Psoas muscle (tissue), 8 donors: ENCODE measurements around the gene TMEM150B. TPM values are rescaled to one million over a fixed set of nuclear protein-coding genes. Genes with fewer than 3 reads are reported as not detected.

Experiments
- ATAC-seq, 4 donors: fragments of 200-7000 bp; cut with Tn5 transposase; one replicate each; pipeline ENCODE4 v1.9.1; 2020; ENCODE audit warnings: moderate library complexity in 3 of 4, mild to moderate bottlenecking in 2 of 4
- DNase-seq, 2 donors: peaks; one replicate each; pipeline ENCODE4 v3.0.0-alpha.2; 2020
- H3K27ac ChIP-seq: fragments of 200-600 bp; one replicate; pipeline ENCODE4 v1.8.0; 2022
- H3K27me3 ChIP-seq, 3 donors: fragments of 200-600 bp in 1 of 3; one replicate each; pipeline versions ENCODE4 v1.6.1 to v1.8.0; 2013 to 2022; ENCODE audit warnings: low read length in 2 of 3, mild to moderate bottlenecking in 2 of 3, moderate library complexity in 1 of 3; ENCODE audit not compliant: insufficient read depth in 3 of 3
- H3K36me3 ChIP-seq, 2 donors: fragments of 200-600 bp in 1 of 2; one replicate each; pipeline versions ENCODE4 v1.6.1 to v1.8.0; 2013 to 2022; ENCODE audit warnings: low read depth in 1 of 2, mild to moderate bottlenecking in 1 of 2, moderate library complexity in 1 of 2; ENCODE audit not compliant: insufficient read depth in 1 of 2
- H3K4me1 ChIP-seq: fragments of 200-600 bp; one replicate; pipeline ENCODE4 v1.8.0; 2022
- H3K4me3 ChIP-seq: fragments of 200-600 bp; one replicate; pipeline ENCODE4 v1.8.0; 2022; ENCODE audit warnings: mild to moderate bottlenecking
- H3K9me3 ChIP-seq: fragments of 200-600 bp; one replicate; pipeline ENCODE4 v1.8.0; 2022
- CTCF ChIP-seq: fragments of 200-600 bp; IDR thresholded peaks from one replicate; pipeline ENCODE4 v1.8.0; 2022; ENCODE audit warnings: antibody characterized with exemption
- WGBS, 3 donors: extraction: QIAGEN DNeasy Blood & Tissue Kit; methylation state at CpG; one replicate each; pipeline versions ENCODE4 v1.1.6 to v1.1.7; 2013; 5-methylcytosine and 5-hydroxymethylcytosine counted together
- intact Hi-C, 2 donors: fragments of 100-400 bp; cut with DNase I; formaldehyde crosslinking; loops; one replicate each; pipeline versions ENCODE4 v1.11.0 to v1.14.2; 2022
- long read RNA-seq, 2 donors: library from polyadenylated mRNA; unstranded; transcript quantifications; one replicate each; pipeline ENCODE4 v2.0.0, GENCODE V29; 2021
- polyA plus RNA-seq, 3 donors: library from polyadenylated mRNA; stranded (reverse); fragments of 200-250 nt; gene quantifications; one replicate each; pipeline ENCODE4 v1.2.3, GENCODE V29; 2013
- total RNA-seq, 4 donors: library from RNA; stranded (reverse); fragmentation: NEBNext Ultra II Directional in 2 of 4; extraction: Animal tissue kit (Norgen Biotek cat#: 25700) in 2 of 4; gene quantifications; one replicate each; pipeline versions ENCODE4 v1.2.1 to v1.2.4, GENCODE V29; 2021 to 2023
- donor health status: healthy with polysubstance abuse.
- donor health status: DM: no; HTN: no; CAD: no; lungs with moderate emphysema.
- donor health status: Bipolar disorder and iron deficiency.
- donor health status: healthy.
- donor health status: DM: yes; HTN: yes; CAD: no.
- donor health status: DM: no; HTN: no; CAD: no.
- donor health status: DM: no; HTN: no; CAD: no.
- donor health status: DM: yes; HTN: yes; CAD: no.

Gene TMEM150B
- 1 to 10 TPM in 1 of 4 donors, under 1 TPM in 3; 0.38 to 1.1 (median 0.57) TPM for total RNA-seq
- under 1 TPM; 0.08 to 0.30 (median 0.23) TPM for polyA plus RNA-seq
- long read RNA-seq, donor 1, result 0 reads
- long read RNA-seq, donor 2, result 0 reads

GRCh38 chr19:55325172-55325571 lies at the start of gene TMEM150B:
TSS of gene TMEM150B (minus strand) at chr19:55325341. CDS start at chr19:55321036, 4,305 bp downstream.
- Histone ChIP-seq H3K4me3 (peak within 1 kb of the TSS; percentile 15), H3K27ac (no peak within 1 kb of the TSS)
- no peak for ATAC-seq

GRCh38 chr19:55373993-55374757 lies 49.0 kb upstream of the TMEM150B start:
- H3K27me3 ChIP-seq, result peaks cover 0 to 71% (median 37%) of the 10 kb centered on the region in 3 donors
- ATAC-seq (no peak), DNase-seq (no peak)
- WGBS, 3 donors, result 8 to 12% (median 12%) methylated on average over 23 to 31 of the region's 31 CpGs
- intact Hi-C loops, result no loop called here
- no peaks in the 10 kb centered on the region for H3K4me1 ChIP-seq
- no peak for TF ChIP-seq CTCF
- no peaks in the 10 kb centered on the region for H3K9me3 ChIP-seq
- no peak overlapping the region for H3K27ac ChIP-seq
- no peaks in the 10 kb centered on the region for H3K36me3 ChIP-seq
- no peak overlapping the region for H3K4me3 ChIP-seq

More at GRCh38 chr19:55325172-55325571, at the start of gene TMEM150B:
- no peaks in the 10 kb centered on the region for H3K9me3 ChIP-seq
- 73 to 76% (median 75%) methylated on average over 14 of the region's 14 CpGs for WGBS, 3 donors
- no peak for DNase-seq
- no peaks in the 10 kb centered on the region for H3K36me3 ChIP-seq
- H3K27me3 ChIP-seq, result peaks cover 0 to 10% (median 0%) of the 10 kb centered on the region in 3 donors
- no peak for TF ChIP-seq CTCF
- intact Hi-C loops, result no loop called here
- H3K4me1 ChIP-seq, result no peaks in the 10 kb centered on the region

- intact Hi-C loops, result no loop called here
- no peak overlapping the region for H3K27ac ChIP-seq
- no peak for ATAC-seq
- H3K4me3 ChIP-seq, result no peak overlapping the region
- H3K27me3 ChIP-seq, result peaks cover 0 to 79% (median 40%) of the 10 kb centered on the region in 3 donors
- WGBS, 3 donors, result 57 to 66% (median 64%) methylated on average over 8 to 9 of the region's 9 CpGs
- no peak for DNase-seq
- H3K4me1 ChIP-seq, result no peaks in the 10 kb centered on the region
- no peak for TF ChIP-seq CTCF
- H3K9me3 ChIP-seq, result no peaks in the 10 kb centered on the region
- no peaks in the 10 kb centered on the region for H3K36me3 ChIP-seq
Measured at GRCh38 chr19:55373306-55373992, 48.3 kb upstream of the TMEM150B start.

GRCh38 chr19:55372316-55373081 lies 47.4 kb upstream of the TMEM150B start:
- H3K36me3 ChIP-seq, result no peaks in the 10 kb centered on the region
- no peak for ATAC-seq
- H3K27me3 ChIP-seq, result peaks cover 0 to 80% (median 45%) of the 10 kb centered on the region in 3 donors
- no peak for TF ChIP-seq CTCF
- H3K27ac ChIP-seq, result no peak overlapping the region
- no peaks in the 10 kb centered on the region for H3K9me3 ChIP-seq
- no peak for DNase-seq
- 35 to 42% (median 36%) methylated on average over 20 to 24 of the region's 24 CpGs for WGBS, 3 donors
- intact Hi-C loops, result no loop called here
- H3K4me3 ChIP-seq, result no peak overlapping the region
- no peaks in the 10 kb centered on the region for H3K4me1 ChIP-seq
